IgD-negative memory B cell (primary cell): ENCODE data around the gene SLC46A2. TPM values are rescaled to one million over a fixed set of nuclear protein-coding genes. Genes with fewer than 3 reads are reported as not detected.

Experiments used
- H3K27ac Mint-ChIP-seq, 3 donors: one replicate each; pipeline ENCODE4 v1.8.0; 2020 to 2022; ENCODE audit warnings: mild to moderate bottlenecking in 3 of 3, mixed read lengths in 3 of 3, moderate library complexity in 1 of 3
- H3K27me3 Mint-ChIP-seq: one replicate; pipeline ENCODE4 v1.8.0; 2021; ENCODE audit warnings: mixed read lengths
- H3K36me3 Mint-ChIP-seq: one replicate; pipeline ENCODE4 v1.8.0; 2020; ENCODE audit warnings: mild to moderate bottlenecking, mixed read lengths
- H3K4me1 Mint-ChIP-seq, 3 donors: one replicate each; pipeline ENCODE4 v1.8.0; 2020 to 2022; ENCODE audit warnings: mixed read lengths in 3 of 3, mild to moderate bottlenecking in 1 of 3
- H3K4me3 Mint-ChIP-seq, 4 donors: one replicate each; pipeline ENCODE4 v1.8.0; 2020 to 2022; ENCODE audit warnings: mild to moderate bottlenecking in 4 of 4, mixed read lengths in 4 of 4, moderate library complexity in 3 of 4
- H3K9me3 Mint-ChIP-seq, 3 donors: one replicate each; pipeline ENCODE4 v1.8.0; 2020 to 2021; ENCODE audit warnings: mixed read lengths in 3 of 3, mild to moderate bottlenecking in 1 of 3
- polyA plus RNA-seq: library from polyadenylated mRNA; unstranded; fragments of 300-500 nt; fragmentation: Illumina TruSeq; gene quantifications from one replicate; pipeline ENCODE4 v1.2.3, GENCODE V29; 2021

SLC46A2 gene
- polyA plus RNA-seq, 1 donor from 2014 or later: not detected

DNA sequence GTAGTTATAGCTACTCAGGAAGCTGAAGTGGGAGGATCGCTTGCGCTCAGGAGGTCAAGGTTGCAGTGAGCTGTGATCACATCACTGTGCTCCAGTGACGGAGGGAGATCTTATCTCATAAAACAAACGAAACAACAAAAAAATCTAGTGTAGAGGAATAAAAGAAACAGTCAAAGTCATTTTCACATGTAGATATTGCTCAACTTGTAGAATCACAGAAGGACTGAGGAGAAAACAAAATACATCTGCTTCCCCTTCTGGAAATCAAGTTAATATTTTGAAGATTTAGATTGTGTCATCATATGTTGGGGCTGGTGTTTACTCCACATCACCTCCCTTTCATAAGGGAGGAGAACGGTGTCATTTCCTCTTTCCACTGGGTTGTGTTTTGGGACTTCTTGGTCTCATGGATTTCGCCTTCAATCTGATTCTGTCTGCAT, 8.2 kb upstream of the SLC46A2 start:
- no peak overlapping the region for H3K27ac Mint-ChIP-seq
- no peaks in the 10 kb centered on the region for H3K36me3 Mint-ChIP-seq
- H3K27me3 Mint-ChIP-seq: peaks cover 18% of the 10 kb centered on the region
- H3K4me3 Mint-ChIP-seq: no peak overlapping the region
- no peaks in the 10 kb centered on the region for H3K9me3 Mint-ChIP-seq
- H3K4me1 Mint-ChIP-seq: peaks cover 9 to 17% (median 15%) of the 10 kb centered on the region in 3 donors

- H3K36me3 Mint-ChIP-seq: no peaks in the 10 kb centered on the region
- H3K27ac Mint-ChIP-seq: no peak overlapping the region
- peaks cover 5 to 13% (median 12%) of the 10 kb centered on the region in 3 donors for H3K4me1 Mint-ChIP-seq
- no peaks in the 10 kb centered on the region for H3K9me3 Mint-ChIP-seq
- H3K4me3 Mint-ChIP-seq: peak overlapping the region in 2 of 4 donors; percentile 73 to 86
- H3K27me3 Mint-ChIP-seq: peaks cover 28% of the 10 kb centered on the region
Measured at GRCh38 chr9:112896131-112896530, 5.5 kb upstream of the SLC46A2 start.

DNA sequence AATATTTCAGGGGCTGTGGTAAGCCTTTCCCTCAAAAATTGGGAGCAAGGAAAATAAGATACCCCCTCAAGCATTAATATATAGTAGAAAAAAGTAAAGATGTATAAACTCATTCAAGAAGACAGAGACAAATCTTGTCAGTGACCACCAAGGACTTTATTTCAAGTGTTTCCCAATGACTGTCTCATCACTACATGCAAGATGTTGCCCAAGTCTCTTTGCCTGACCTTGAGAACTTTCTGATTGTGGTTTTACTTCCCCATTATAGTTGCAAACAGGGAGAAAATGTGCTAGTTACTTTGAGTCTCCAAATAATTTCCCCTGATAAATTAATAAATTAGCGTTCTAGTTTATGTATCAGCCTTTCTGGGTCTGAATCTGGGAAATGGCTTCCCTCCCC, 4.0 kb upstream of the SLC46A2 start:
- Mint-ChIP-seq H3K4me3 (no peak overlapping the region), H3K9me3 (no peaks in the 10 kb centered on the region), H3K27ac (no peak overlapping the region), H3K27me3 (peaks cover 33% of the 10 kb centered on the region), H3K4me1 (peaks cover 5 to 13% (median 12%) of the 10 kb centered on the region in 3 donors), H3K36me3 (no peaks in the 10 kb centered on the region)

- no peaks in the 10 kb centered on the region for H3K9me3 Mint-ChIP-seq
- no peaks in the 10 kb centered on the region for H3K36me3 Mint-ChIP-seq
- H3K4me3 Mint-ChIP-seq: peak overlapping the region in 1 of 4 donors; percentile 54
- no peak overlapping the region for H3K27ac Mint-ChIP-seq
- peaks cover 36% of the 10 kb centered on the region for H3K27me3 Mint-ChIP-seq
- peaks cover 5 to 13% (median 12%) of the 10 kb centered on the region in 3 donors for H3K4me1 Mint-ChIP-seq
Measured at GRCh38 chr9:112894041-112894440, 3.4 kb upstream of the SLC46A2 start.

DNA sequence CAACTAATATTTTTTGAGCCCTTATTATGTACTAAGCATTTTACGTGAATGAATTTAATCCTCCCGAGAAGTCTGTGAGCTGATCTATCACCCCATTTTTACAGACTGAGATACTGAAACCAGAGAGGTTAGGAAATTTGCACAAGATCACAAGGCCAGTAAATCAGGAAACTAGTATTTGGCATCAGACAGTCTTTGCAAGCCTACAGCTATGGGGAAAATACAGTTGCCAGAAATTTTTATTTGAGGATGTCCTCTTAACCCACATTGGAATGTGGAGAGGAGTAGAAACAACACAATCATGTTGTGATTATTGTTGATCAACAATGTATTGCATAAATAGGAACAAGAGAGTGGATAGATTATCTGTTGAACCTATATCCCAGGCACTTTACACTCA, 2.3 kb upstream of the SLC46A2 start:
- H3K27me3 Mint-ChIP-seq: peaks cover 27% of the 10 kb centered on the region
- H3K4me1 Mint-ChIP-seq: peaks cover 5 to 13% (median 12%) of the 10 kb centered on the region in 3 donors
- no peaks in the 10 kb centered on the region for H3K9me3 Mint-ChIP-seq
- H3K4me3 Mint-ChIP-seq: no peak overlapping the region
- no peaks in the 10 kb centered on the region for H3K36me3 Mint-ChIP-seq
- H3K27ac Mint-ChIP-seq: no peak overlapping the region

- H3K27me3 Mint-ChIP-seq: peaks cover 27% of the 10 kb centered on the region
- no peak overlapping the region for H3K4me3 Mint-ChIP-seq
- no peaks in the 10 kb centered on the region for H3K36me3 Mint-ChIP-seq
- no peaks in the 10 kb centered on the region for H3K9me3 Mint-ChIP-seq
- peaks cover 5 to 13% (median 12%) of the 10 kb centered on the region in 3 donors for H3K4me1 Mint-ChIP-seq
- no peak overlapping the region for H3K27ac Mint-ChIP-seq
Measured at GRCh38 chr9:112891521-112891920, 845 bp upstream of the SLC46A2 start.

- peak overlapping the region in 1 of 4 donors; percentile 39 for H3K4me3 Mint-ChIP-seq
- no peaks in the 10 kb centered on the region for H3K9me3 Mint-ChIP-seq
- H3K27me3 Mint-ChIP-seq: peaks cover 21% of the 10 kb centered on the region
- no peaks in the 10 kb centered on the region for H3K4me1 Mint-ChIP-seq
- H3K27ac Mint-ChIP-seq: no peak overlapping the region
- H3K36me3 Mint-ChIP-seq: no peaks in the 10 kb centered on the region
Measured at GRCh38 chr9:112887381-112887780, 3.3 kb downstream of the SLC46A2 start.

DNA sequence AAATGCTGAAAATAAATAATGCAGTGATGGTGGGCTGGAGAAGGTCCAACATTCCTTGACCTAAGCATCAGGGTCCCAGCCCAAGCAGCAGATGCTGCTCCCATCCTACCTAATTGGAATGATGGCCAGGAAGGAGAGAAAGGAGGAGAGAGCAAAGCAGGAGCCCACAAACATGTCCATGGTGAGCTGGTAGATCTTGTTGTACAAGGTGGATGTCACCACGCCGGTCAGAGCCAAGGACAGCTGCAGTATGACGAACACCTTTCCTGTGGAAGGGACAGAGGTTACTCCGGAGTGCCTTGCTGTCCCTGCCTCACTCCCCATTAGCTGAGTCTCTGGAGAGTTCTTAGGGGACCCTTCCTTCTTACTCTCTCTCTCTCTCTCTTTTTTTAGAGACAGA, 4.3 kb downstream of the SLC46A2 start:
- Mint-ChIP-seq H3K4me3 (no peak overlapping the region), H3K27me3 (peaks cover 13% of the 10 kb centered on the region), H3K9me3 (no peaks in the 10 kb centered on the region), H3K27ac (no peak overlapping the region), H3K36me3 (no peaks in the 10 kb centered on the region), H3K4me1 (no peaks in the 10 kb centered on the region)

GRCh38 chr9:112885324-112885723, 5.4 kb downstream of the SLC46A2 start:
- Mint-ChIP-seq H3K9me3 (no peaks in the 10 kb centered on the region), H3K36me3 (peaks cover 1% of the 10 kb centered on the region), H3K27ac (no peak overlapping the region), H3K4me3 (no peak overlapping the region), H3K4me1 (no peaks in the 10 kb centered on the region), H3K27me3 (peaks cover 10% of the 10 kb centered on the region)

GRCh38 chr9:112884721-112885120, 6.0 kb downstream of the SLC46A2 start:
- Mint-ChIP-seq H3K27ac (no peak overlapping the region), H3K36me3 (peaks cover 1% of the 10 kb centered on the region), H3K4me3 (no peak overlapping the region), H3K9me3 (no peaks in the 10 kb centered on the region), H3K27me3 (peaks cover 6% of the 10 kb centered on the region), H3K4me1 (no peaks in the 10 kb centered on the region)

DNA sequence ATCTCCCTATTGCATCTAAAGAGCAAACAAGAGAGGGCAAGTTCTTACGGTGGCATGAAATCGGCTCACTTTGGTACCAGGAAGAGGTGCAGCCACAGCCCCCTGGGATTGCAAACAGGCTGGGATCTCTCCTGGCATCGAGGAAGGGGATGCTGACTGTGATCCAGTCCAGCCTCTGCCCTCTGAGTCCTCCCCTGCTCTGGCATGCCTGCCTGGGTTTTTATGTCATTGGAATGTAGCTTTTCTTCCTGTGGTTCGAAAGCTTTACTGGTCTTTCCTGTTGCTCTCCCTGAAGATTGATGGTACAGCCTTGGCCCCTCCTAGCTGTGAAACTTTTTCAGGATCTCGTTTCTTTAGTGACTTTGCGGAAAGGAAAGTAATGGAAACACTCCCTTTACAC, 6.6 kb downstream of the SLC46A2 start:
- Mint-ChIP-seq H3K27ac (no peak overlapping the region), H3K4me1 (no peaks in the 10 kb centered on the region), H3K27me3 (peaks cover 2% of the 10 kb centered on the region), H3K9me3 (no peaks in the 10 kb centered on the region), H3K4me3 (no peak overlapping the region), H3K36me3 (peaks cover 1% of the 10 kb centered on the region)

DNA sequence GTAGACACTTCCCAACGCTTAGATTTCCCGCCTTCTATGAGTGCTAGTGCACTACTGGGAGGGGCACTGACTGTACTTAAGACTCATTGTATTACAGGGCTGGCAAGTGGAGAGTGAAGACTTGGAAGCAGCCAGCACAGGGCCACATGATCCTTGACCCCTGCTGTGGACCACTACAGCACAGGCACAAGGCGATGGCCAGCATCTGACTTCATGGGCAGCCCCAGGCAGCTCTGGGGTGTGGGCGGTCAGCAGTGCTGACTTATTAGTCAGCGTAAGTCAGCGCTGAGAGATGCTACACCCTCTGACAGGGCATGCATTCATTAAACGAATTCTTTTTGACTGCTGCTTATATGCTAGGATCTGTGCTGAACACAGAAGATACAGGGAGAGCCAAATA, 9.3 kb downstream of the SLC46A2 start:
- Mint-ChIP-seq H3K36me3 (peaks cover 6% of the 10 kb centered on the region), H3K4me1 (no peaks in the 10 kb centered on the region), H3K27ac (no peak overlapping the region), H3K4me3 (no peak overlapping the region), H3K27me3 (no peaks in the 10 kb centered on the region), H3K9me3 (no peaks in the 10 kb centered on the region)

GRCh38 chr9:112880650-112881049, 10.0 kb downstream of the SLC46A2 start:
- Mint-ChIP-seq H3K27ac (no peak overlapping the region), H3K9me3 (no peaks in the 10 kb centered on the region), H3K4me1 (no peaks in the 10 kb centered on the region), H3K4me3 (no peak overlapping the region), H3K36me3 (peaks cover 9% of the 10 kb centered on the region), H3K27me3 (no peaks in the 10 kb centered on the region)

GRCh38 chr9:112878752-112879151, 11.9 kb downstream of the SLC46A2 start:
- H3K4me1 Mint-ChIP-seq: no peaks in the 10 kb centered on the region
- no peak overlapping the region for H3K27ac Mint-ChIP-seq
- no peaks in the 10 kb centered on the region for H3K9me3 Mint-ChIP-seq

DNA sequence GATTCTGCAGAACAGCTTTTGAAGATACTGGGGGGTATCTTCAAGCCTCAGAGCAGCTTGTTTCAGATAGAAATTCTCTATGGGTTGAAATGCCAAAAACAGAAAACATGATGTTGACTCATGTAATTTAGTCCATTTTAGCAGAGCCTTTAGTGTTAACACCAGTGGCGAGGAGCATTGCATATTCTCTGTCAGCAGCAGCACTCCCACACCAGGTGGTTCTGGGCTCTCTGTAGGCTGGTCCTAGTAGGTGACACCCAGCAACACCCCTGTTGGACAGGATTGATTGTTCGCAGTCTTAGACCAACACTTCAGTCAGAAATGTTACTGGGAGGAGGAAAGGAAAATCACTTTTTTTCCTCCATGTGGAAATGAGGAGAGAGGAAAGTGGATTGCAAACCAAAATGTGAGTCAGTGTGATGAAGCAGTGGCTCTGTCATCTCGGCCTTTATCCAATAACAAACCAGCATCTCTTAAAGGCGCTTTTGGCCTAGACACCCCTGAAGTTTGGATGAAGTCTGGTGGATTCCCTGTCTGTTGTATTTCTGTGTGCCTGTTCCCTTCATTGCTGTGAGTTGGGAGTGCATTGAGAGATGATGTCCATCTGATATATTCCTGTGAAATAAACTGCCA, 16.8 kb downstream of the SLC46A2 start:
- Mint-ChIP-seq H3K9me3 (no peaks in the 10 kb centered on the region), H3K4me1 (peaks cover 0 to 3% (median 2%) of the 10 kb centered on the region in 3 donors), H3K27ac (no peak overlapping the region), H3K4me3 (no peak overlapping the region), H3K36me3 (peaks cover 19% of the 10 kb centered on the region), H3K27me3 (no peaks in the 10 kb centered on the region)

More at GRCh38 chr9:112878752-112879151, 11.9 kb downstream of the SLC46A2 start:
- Mint-ChIP-seq H3K27me3 (no peaks in the 10 kb centered on the region), H3K36me3 (peaks cover 12% of the 10 kb centered on the region), H3K4me3 (no peak overlapping the region)

- Mint-ChIP-seq H3K36me3 (peaks cover 23% of the 10 kb centered on the region), H3K27ac (peak overlapping the region in 1 of 3 donors; percentile 16), H3K4me1 (peaks cover 0 to 6% (median 3%) of the 10 kb centered on the region in 3 donors), H3K9me3 (no peaks in the 10 kb centered on the region), H3K4me3 (no peak overlapping the region), H3K27me3 (no peaks in the 10 kb centered on the region)
Measured at GRCh38 chr9:112872019-112872418, 18.7 kb downstream of the SLC46A2 start.
